ENCODE data around the gene CA9.

DNA sequence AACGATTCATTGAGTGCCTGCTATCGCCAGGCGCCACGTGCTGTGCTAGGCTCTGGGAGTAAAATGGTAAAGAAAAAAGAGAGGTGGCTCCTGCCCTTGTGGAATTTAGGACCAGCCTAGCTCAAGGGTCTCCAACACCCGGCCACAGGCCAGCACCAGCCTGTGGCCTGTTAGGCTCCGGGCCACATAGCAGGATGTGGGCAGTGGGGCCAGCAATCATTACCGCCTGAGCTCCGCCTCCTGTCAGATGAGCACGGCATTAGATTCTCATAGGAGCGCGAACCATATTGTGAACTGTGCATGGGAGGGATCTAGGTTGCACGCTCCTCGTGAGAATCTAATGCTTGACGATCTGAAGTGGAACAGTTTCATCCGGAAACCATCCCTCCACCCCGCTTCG lies 17.4 kb upstream of the CA9 start:
- TF ChIP-seq, protein P1, sequence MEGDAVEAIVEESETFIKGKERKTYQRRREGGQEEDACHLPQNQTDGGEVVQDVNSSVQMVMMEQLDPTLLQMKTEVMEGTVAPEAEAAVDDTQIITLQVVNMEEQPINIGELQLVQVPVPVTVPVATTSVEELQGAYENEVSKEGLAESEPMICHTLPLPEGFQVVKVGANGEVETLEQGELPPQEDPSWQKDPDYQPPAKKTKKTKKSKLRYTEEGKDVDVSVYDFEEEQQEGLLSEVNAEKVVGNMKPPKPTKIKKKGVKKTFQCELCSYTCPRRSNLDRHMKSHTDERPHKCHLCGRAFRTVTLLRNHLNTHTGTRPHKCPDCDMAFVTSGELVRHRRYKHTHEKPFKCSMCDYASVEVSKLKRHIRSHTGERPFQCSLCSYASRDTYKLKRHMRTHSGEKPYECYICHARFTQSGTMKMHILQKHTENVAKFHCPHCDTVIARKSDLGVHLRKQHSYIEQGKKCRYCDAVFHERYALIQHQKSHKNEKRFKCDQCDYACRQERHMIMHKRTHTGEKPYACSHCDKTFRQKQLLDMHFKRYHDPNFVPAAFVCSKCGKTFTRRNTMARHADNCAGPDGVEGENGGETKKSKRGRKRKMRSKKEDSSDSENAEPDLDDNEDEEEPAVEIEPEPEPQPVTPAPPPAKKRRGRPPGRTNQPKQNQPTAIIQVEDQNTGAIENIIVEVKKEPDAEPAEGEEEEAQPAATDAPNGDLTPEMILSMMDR (conservative IDR thresholded peaks at IDR 0.05), result no peak
- no peak for TF ChIP-seq EZH2 (IDR thresholded peaks at IDR 0.05; ENCODE audit: low read depth)
